Measurements from ENCODE around the gene SUPV3L1. TPM values are rescaled to one million over a fixed set of nuclear protein-coding genes. Genes with fewer than 3 reads are reported as not detected.

The SUPV3L1 gene
- total and polyA plus RNA-seq, 2 of the 8 experiments (the other 6 are each of a cell fraction or from before 2014, with no cell fraction given), result 34.6 to 45.6 TPM

- peak; percentile 32 for TF ChIP-seq CHD7 (IDR thresholded peaks at IDR 0.05; ENCODE audit: insufficient replicate concordance, low read length)
- TF ChIP-seq GABPA (IDR thresholded peaks at IDR 0.05; ENCODE audit: borderline replicate concordance, insufficient read depth, low read length), result no peak
- TF ChIP-seq GTF2F1 (IDR thresholded peaks at IDR 0.05; ENCODE audit: borderline replicate concordance, low read depth, low read length), result no peak
- no peak for TF ChIP-seq TEAD4 (IDR thresholded peaks at IDR 0.05; ENCODE audit: low read depth, low read length)
- no peak for TF ChIP-seq SUZ12 (IDR thresholded peaks at IDR 0.05; ENCODE audit: low read length)
- TF ChIP-seq MAFK (IDR thresholded peaks at IDR 0.05; ENCODE audit: low read depth, low read length), result peak; percentile 32; the same call in 1 of the 2 replicates
- no peak for TF ChIP-seq KDM5A (IDR thresholded peaks at IDR 0.05; ENCODE audit: low read length)
Measured at GRCh38 chr10:69222157-69223027, 42.4 kb downstream of the SUPV3L1 start (continued).

Data from H1 (cell line).